ENCODE data around the gene NRAP.

The NRAP gene

GRCh38 chr10:113617086-113617485 is 46.8 kb downstream of the NRAP start:
- no peak for TF ChIP-seq CTCF (IDR thresholded peaks at IDR 0.05; ENCODE audit: insufficient read depth, low read length, missing control alignments)
- CTCF ChIA-PET = interaction anchor here (0.6 to 1.5 kb wide), 4 partner anchors 10 to 58 kb away, joined by 3 to 5 read pairs (median 4); no protein-coding TSS in a partner anchor
- no peak for DNase-seq (ENCODE audit: low read depth, low spot score)
- POLR2A ChIA-PET = no interaction called here
- no peak overlapping the region for H3K4me3 ChIP-seq (ENCODE audit: low read depth, low read length)

GRCh38 chr10:113616244-113617074 is 47.4 kb downstream of the NRAP start:
- CTCF ChIA-PET = interaction anchor here (0.6 to 1.5 kb wide), 8 partner anchors 11 to 88 kb away, joined by 3 to 5 read pairs (median 3); no protein-coding TSS in a partner anchor
- no peak for DNase-seq (ENCODE audit: low read depth, low spot score)
- peak; percentile 25 for TF ChIP-seq CTCF (IDR thresholded peaks at IDR 0.05; ENCODE audit: insufficient read depth, low read length, missing control alignments)
- POLR2A ChIA-PET = no interaction called here
- H3K4me3 ChIP-seq (ENCODE audit: low read depth, low read length) = no peak overlapping the region

- H3K4me3 ChIP-seq (ENCODE audit: low read depth, low read length) = no peak overlapping the region
- ChIA-PET POLR2A (no interaction called here), CTCF (no interaction called here)
- no peak for DNase-seq (ENCODE audit: low read depth, low spot score)
- TF ChIP-seq CTCF (IDR thresholded peaks at IDR 0.05; ENCODE audit: insufficient read depth, low read length, missing control alignments) = no peak
Observed at GRCh38 chr10:113613977-113614690, 49.7 kb downstream of the NRAP start.

- CTCF ChIA-PET = no interaction called here
- TF ChIP-seq CTCF (IDR thresholded peaks at IDR 0.05; ENCODE audit: insufficient read depth, low read length, missing control alignments) = no peak
- POLR2A ChIA-PET = no interaction called here
- no peak for DNase-seq (ENCODE audit: low read depth, low spot score)
- no peak overlapping the region for H3K4me3 ChIP-seq (ENCODE audit: low read depth, low read length)
Observed at GRCh38 chr10:113613427-113613826, 50.4 kb downstream of the NRAP start.

- CTCF ChIA-PET = no interaction called here
- POLR2A ChIA-PET = no interaction called here
- H3K4me3 ChIP-seq (ENCODE audit: low read depth, low read length) = no peak overlapping the region
- TF ChIP-seq CTCF (IDR thresholded peaks at IDR 0.05; ENCODE audit: insufficient read depth, low read length, missing control alignments) = no peak
- no peak for DNase-seq (ENCODE audit: low read depth, low spot score)
Observed at GRCh38 chr10:113612154-113612553, 51.7 kb downstream of the NRAP start.
